ENCODE data around the gene TBXT.
"Not testable (repeated sequence)": the region's sequence is repeated elsewhere in the genome, so short reads cannot be mapped to it uniquely, and the experiment has no call there.

The TBXT gene

GRCh38 chr6:166167801-166168615 lies at the start of gene TBXT:
Gene TBXT, minus strand, starts transcription at chr6:166167851. Its CDS starts 260 bp downstream, at chr6:166167591.
- DNase-seq: no peak

- DNase-seq: no peak
Observed at GRCh38 chr6:166207284-166207561, 39.6 kb upstream of the TBXT start.

- peak; percentile 36 for DNase-seq
Observed at GRCh38 chr6:166206510-166207283, 39.0 kb upstream of the TBXT start.

- no peak for DNase-seq
Observed at GRCh38 chr6:166206066-166206465, 38.4 kb upstream of the TBXT start.

GRCh38 chr6:166204852-166205650 lies 37.4 kb upstream of the TBXT start:
- DNase-seq: no peak

- no peak for DNase-seq
Observed at GRCh38 chr6:166203641-166204222, 36.1 kb upstream of the TBXT start.

- DNase-seq: no peak
Observed at GRCh38 chr6:166203003-166203640, 35.5 kb upstream of the TBXT start.

GRCh38 chr6:166202321-166202733 lies 34.7 kb upstream of the TBXT start:
- peak; percentile 43 for DNase-seq

- no peak for DNase-seq
Observed at GRCh38 chr6:166201878-166202277, 34.2 kb upstream of the TBXT start.

GRCh38 chr6:166197361-166197760 lies 29.7 kb upstream of the TBXT start:
- DNase-seq: no peak

GRCh38 chr6:166195860-166196238 lies 28.2 kb upstream of the TBXT start:
- no peak for DNase-seq

- DNase-seq: peak; percentile 53
Observed at GRCh38 chr6:166194914-166195859, 27.5 kb upstream of the TBXT start.

- DNase-seq: no peak
Observed at GRCh38 chr6:166192557-166192956, 24.9 kb upstream of the TBXT start.

- no peak for DNase-seq
Observed at GRCh38 chr6:166192136-166192535, 24.5 kb upstream of the TBXT start.

GRCh38 chr6:166179704-166180103 lies 12.1 kb upstream of the TBXT start:
- no peak for DNase-seq

GRCh38 chr6:166176106-166176505 lies 8.5 kb upstream of the TBXT start:
- no peak for DNase-seq

GRCh38 chr6:166175093-166175492 lies 7.4 kb upstream of the TBXT start:
- not testable (repeated sequence) for DNase-seq

- no peak for DNase-seq
Observed at GRCh38 chr6:166174031-166174430, 6.4 kb upstream of the TBXT start.

- no peak for DNase-seq
Observed at GRCh38 chr6:166173281-166173951, 5.8 kb upstream of the TBXT start.

GRCh38 chr6:166172546-166172945 lies 4.9 kb upstream of the TBXT start:
- no peak for DNase-seq

All from inflammatory macrophage treated with lipopolysaccharide for 4 hours (primary cell).